HepG2 (cell line): ENCODE measurements around the gene LGALS4. TPM values are rescaled to one million over a fixed set of nuclear protein-coding genes. Genes with fewer than 3 reads are reported as not detected.

ENCODE experiments used
- ATAC-seq: fragments of 200-7000 bp; cut with Tn5 transposase; 3 replicates; pipeline ENCODE4 v1.9.1; 2020; ENCODE audit warnings: mild to moderate bottlenecking, moderate library complexity
- Bru-seq: library from RNA; stranded (reverse); fragments of 400-500 nt; gene quantifications from one replicate; lab custom pipeline; 2021; lab: Mats Ljungman, UMichigan
- BruChase-seq, 2 experiments: library from RNA; stranded (reverse); fragments of 400-500 nt; gene quantifications; one replicate each; lab custom pipeline; 2021; lab: Mats Ljungman, UMichigan
- BruUV-seq: library from RNA; stranded (reverse); fragments of 400-500 nt; replicated peaks from 2 replicates; lab custom pipeline; 2021; lab: Mats Ljungman, UMichigan
- CTCF ChIA-PET: fragments of 300-600 bp; formaldehyde crosslinking; extraction: SDS; loops from one replicate; lab custom pipeline; 2021; ENCODE audit warnings: low total read pairs, inconsistent platforms, low intra/inter-chr PET ratio; lab: Yijun Ruan, JAX
- POLR2A ChIA-PET: fragments of 350-600 bp; sonication (Branson Sonifier 250); formaldehyde crosslinking; loops from one replicate; lab custom pipeline; 2020; ENCODE audit warnings: antibody characterized with exemption, inconsistent platforms; lab: Yijun Ruan, JAX
- DNase-seq: peaks from one replicate; pipeline ENCODE4 v3.0.0-alpha.2; 2015; ENCODE audit warnings: low spot score
- FAIRE-seq: peaks from 3 replicates; lab custom pipeline; 2011; peaks lifted over from hg19 to GRCh38; lab: Jason Lieb, UNC
- H2AFZ ChIP-seq: one replicate; pipeline ENCODE4 v1.6.1; 2011; ENCODE audit warnings: low read length, inconsistent platforms
- H3K27ac ChIP-seq: fragments of 300-600 bp; 3 replicates; pipeline ENCODE4 v1.8.0; 2011; ENCODE audit warnings: mixed run types, mild to moderate bottlenecking, mixed read lengths, low read length, inconsistent platforms; ENCODE audit not compliant: insufficient read depth; ENCODE audit errors: extremely low read length
- H3K27me3 ChIP-seq, 2 experiments: fragments of 200-600 bp in 1 of 2; 2 replicates in 1 of 2; 3 replicates in 1 of 2; pipeline versions ENCODE4 v1.6.0 to v1.8.0; 2011; ENCODE audit warnings: low read length in 2 of 2, mild to moderate bottlenecking in 2 of 2, moderate library complexity in 2 of 2, inconsistent platforms in 1 of 2; ENCODE audit not compliant: insufficient read depth in 2 of 2, control insufficient read depth in 1 of 2
- H3K36me3 ChIP-seq, 2 experiments: fragments of 200-600 bp in 1 of 2; replicated peaks in 1 of 2; 2 replicates in 1 of 2; 3 replicates in 1 of 2; pipeline versions ENCODE4 v1.5.1 to v1.8.0; 2011; ENCODE audit warnings: low read length in 2 of 2, inconsistent platforms in 1 of 2; ENCODE audit not compliant: insufficient read depth in 2 of 2, control insufficient read depth in 1 of 2
- H3K4me1 ChIP-seq: 2 replicates; pipeline ENCODE4 v1.5.1; 2012; ENCODE audit warnings: low read length, inconsistent platforms; ENCODE audit not compliant: insufficient read depth
- H3K4me2 ChIP-seq: 2 replicates; pipeline ENCODE4 v1.6.0; 2011; ENCODE audit warnings: low read depth, low read length, inconsistent platforms
- H3K4me3 ChIP-seq, 3 experiments: fragments of 200-600 bp in 1 of 3; sonication (generic), shearing (Covaris generic) in 1 of 3; replicated peaks in 1 of 3; 2 replicates each; pipeline ENCODE4 v1.5.1; 2011 to 2016; ENCODE audit warnings: low read length in 3 of 3, inconsistent platforms in 2 of 3, low read depth in 2 of 3, mild to moderate bottlenecking in 2 of 3, control low read depth in 1 of 3, mixed read lengths in 1 of 3; ENCODE audit not compliant: insufficient read depth in 1 of 3
- H3K79me2 ChIP-seq: one replicate; pipeline ENCODE4 v1.6.1; 2011; ENCODE audit warnings: low read length, inconsistent platforms; ENCODE audit not compliant: insufficient read depth
- H3K9ac ChIP-seq: 2 replicates; pipeline ENCODE4 v1.6.0; 2011; ENCODE audit warnings: mild to moderate bottlenecking, low read depth, low read length, inconsistent platforms; ENCODE audit not compliant: insufficient read depth
- H3K9me3 ChIP-seq: 2 replicates; pipeline ENCODE4 v1.5.1; 2012; ENCODE audit warnings: mild to moderate bottlenecking, low read length
- H4K20me1 ChIP-seq: 2 replicates; pipeline ENCODE4 v1.6.0; 2011; ENCODE audit warnings: inconsistent platforms, mild to moderate bottlenecking, low read length, moderate library complexity; ENCODE audit not compliant: insufficient read depth
- HIC2 ChIP-seq: sonication (generic); formaldehyde crosslinking; IDR thresholded peaks from 2 replicates; pipeline ENCODE4 v1.9.0; 2022; ENCODE audit warnings: low read depth, missing genetic modification reagents
- HNRNPL ChIP-seq: fragments of 200-400 bp; formaldehyde crosslinking; IDR thresholded peaks from 2 replicates; pipeline ENCODE4 v1.6.1; 2017; ENCODE audit warnings: mild to moderate bottlenecking, low read depth, low read length
- ZNF251 ChIP-seq: sonication (generic); formaldehyde crosslinking; IDR thresholded peaks from 2 replicates; pipeline ENCODE4 v1.9.0; 2021; ENCODE audit warnings: mild to moderate bottlenecking, missing genetic modification reagents
- WGBS: methylation state at CpG from one replicate; pipeline ENCODE4 v1.1.6; 2017; ENCODE audit warnings: low lambda C conversion rate; 5-methylcytosine and 5-hydroxymethylcytosine counted together
- in situ Hi-C: cut with HindIII; loops from 2 replicates; pipeline ENCODE4 v1.10.0; 2017; ENCODE audit warnings: low pct_unique_long_range_greater_than_20kb; ENCODE audit not compliant: extremely low pct_ligation_motif_present
- intact Hi-C: fragments of 100-400 bp; cut with micrococcal nuclease; formaldehyde crosslinking; loops from one replicate; pipeline ENCODE4 v1.10.0; 2022; ENCODE audit not compliant: unreplicated experiment
- long read RNA-seq, 2 experiments: library from RNA in 1 of 2; library from polyadenylated mRNA in 1 of 2; stranded (forward) in 1 of 2; unstranded in 1 of 2; transcript quantifications; one replicate each; pipeline ENCODE4 v2.0.0, GENCODE V29; 2019 to 2022
- polyA minus RNA-seq, 3 experiments: library from RNA; depleted of rRNA, polyadenylated mRNA; stranded (reverse); fragments of >200 nt; gene quantifications; 2 replicates each; pipeline ENCODE4 v1.2.3, GENCODE V29; 2011; ENCODE audit warnings: low replicate concordance in 1 of 3
- polyA plus RNA-seq, 8 experiments: library from polyadenylated mRNA; depleted of rRNA in 3 of 8; stranded (reverse) in 7 of 8; unstranded in 1 of 8; fragments of >200 nt; fragmentation: Illumina TruSeq in 4 of 8; extraction: Trizol in 4 of 8; gene quantifications; 2 replicates each; pipeline versions ENCODE4 v1.2.1 to v1.2.3, GENCODE V29; 2011 to 2016; ENCODE audit warnings: low read depth in 4 of 8, missing spikeins in 1 of 8, mixed read lengths in 1 of 8; ENCODE audit not compliant: insufficient read depth in 1 of 8
- total RNA-seq, 5 experiments: library from RNA; depleted of rRNA; stranded (reverse); fragments of >200 nt; fragmentation: Illumina TruSeq; extraction: Trizol; gene quantifications; 2 replicates each; pipeline ENCODE4 v1.2.3, GENCODE V29; 2016; ENCODE audit warnings: low read depth in 1 of 5

Gene LGALS4
- total RNA-seq (2016; rRNA removed; fragmentation: Illumina TruSeq; extraction: Trizol) (0.24 and 0.32 TPM in 2 replicates), polyA plus RNA-seq (2011; rRNA removed) (0.48 and 0.71 TPM in 2 replicates), polyA minus RNA-seq (2011; rRNA and poly(A)+ RNA removed; ENCODE audit: low replicate concordance) (0.42 and 0.68 TPM in 2 replicates), Bru-seq, nascent RNA (percentile 23 among the genes with signal in this experiment), BruChase-seq, experiment 1, labeled RNA remaining after a 6-hour chase (percentile 35 among the genes with signal in this experiment), BruChase-seq, experiment 2, labeled RNA remaining after a 2-hour chase (percentile 26 among the genes with signal in this experiment)
- not detected in 2 replicates for total RNA-seq (2016; cell fraction: cytosol; rRNA removed; fragmentation: Illumina TruSeq; extraction: Trizol; ENCODE audit: low read depth)
- 0.39 TPM in 1 of 2 replicates, not detected in the other for total RNA-seq (2016; cell fraction: insoluble cytoplasmic fraction; rRNA removed; fragmentation: Illumina TruSeq; extraction: Trizol)
- 0.31 TPM in 1 of 2 replicates, not detected in the other for total RNA-seq (2016; cell fraction: membrane; rRNA removed; fragmentation: Illumina TruSeq; extraction: Trizol)
- total RNA-seq (2016; cell fraction: nucleus; rRNA removed; fragmentation: Illumina TruSeq; extraction: Trizol) = 0.28 and 0.41 TPM in 2 replicates
- polyA plus RNA-seq (2011; cell fraction: cytosol; rRNA removed) = 0.26 and 0.30 TPM in 2 replicates
- polyA plus RNA-seq (2011; cell fraction: nucleus; rRNA removed) = 2.4 and 2.9 TPM in 2 replicates
- 0.59 and 0.87 TPM in 2 replicates for polyA plus RNA-seq (2012)
- 0.17 TPM in 1 of 2 replicates, not detected in the other for polyA plus RNA-seq (2016; cell fraction: cytosol; fragmentation: Illumina TruSeq; extraction: Trizol; ENCODE audit: low read depth)
- polyA plus RNA-seq (2016; cell fraction: insoluble cytoplasmic fraction; fragmentation: Illumina TruSeq; extraction: Trizol; ENCODE audit: low read depth) = not detected in 2 replicates
- 0.26 TPM in 1 of 2 replicates, not detected in the other for polyA plus RNA-seq (2016; cell fraction: membrane; fragmentation: Illumina TruSeq; extraction: Trizol; ENCODE audit: low read depth)
- polyA plus RNA-seq (2016; cell fraction: nucleus; fragmentation: Illumina TruSeq; extraction: Trizol; ENCODE audit: insufficient read depth, low read depth) = 2.4 TPM in 1 of 2 replicates, not detected in the other
- polyA minus RNA-seq (2011; cell fraction: cytosol; rRNA and poly(A)+ RNA removed) = not detected in 2 replicates
- 0.90 and 3.0 TPM in 2 replicates for polyA minus RNA-seq (2011; cell fraction: nucleus; rRNA and poly(A)+ RNA removed)
- long read RNA-seq, experiment 1 = 0 reads
- long read RNA-seq, experiment 2 = 0 reads

- TF ChIP-seq HNRNPL (0 out of 2 replicates have a peak, but pooled peaks have one; percentile 54), ZNF251 (CRISPR knock-in tag) (no peak), HIC2 (CRISPR knock-in tag) (peak; percentile 60; the same call in 1 of the 2 replicates)
- no peak within 1 kb of the TSS for H3K4me3 ChIP-seq
- H3K27me3 ChIP-seq = no peaks in the 10 kb centered on the region
- BruUV-seq = no TSS peak
- in situ Hi-C loops = no loop called here
- no peaks in the 10 kb centered on the region for H3K79me2 ChIP-seq
- peaks cover 24% of the 10 kb centered on the region for H3K4me1 ChIP-seq
- CTCF ChIA-PET = no interaction called here
- H3K27ac ChIP-seq = no peak within 1 kb of the TSS
- ATAC-seq = peak; percentile 40
- intact Hi-C loops = no loop called here
- no peaks in the 10 kb centered on the region for H3K9me3 ChIP-seq
- no peak within 1 kb of the TSS for H3K9ac ChIP-seq
- no peak for DNase-seq
- H3K36me3 ChIP-seq = peaks cover 11 to 27% of the 10 kb centered on the region in 2 experiments; a peak in 4 of 5 replicates
- no peak within 1 kb of the TSS for H3K4me2 ChIP-seq
- no peak for FAIRE-seq
- POLR2A ChIA-PET = no interaction called here
- 94% methylated on average over 13 of the region's 15 CpGs for WGBS
- H4K20me1 ChIP-seq = no peaks in the 10 kb centered on the region
- no peak within 1 kb of the TSS for H2AFZ ChIP-seq
Observed at GRCh38 chr19:38812841-38813320, at the start of gene LGALS4. Gene LGALS4, minus strand, starts transcription at chr19:38812945. Its CDS starts 59 bp downstream, at chr19:38812886.
